Effector memory CD4-positive, alpha-beta T cell (primary cell): ENCODE measurements around the gene FBLN1.
"Not testable (repeated sequence)": the region's sequence is repeated elsewhere in the genome, so short reads cannot be mapped to it uniquely, and the experiment has no call there.

Experiments used
- DNase-seq, 3 donors: peaks; one replicate each; pipeline ENCODE4 v3.0.0-alpha.2; 2020
- H3K27ac ChIP-seq: 2 replicates; pipeline ENCODE4 v1.7.0; 2013; ENCODE audit warnings: mild to moderate bottlenecking, low read length, moderate library complexity; ENCODE audit not compliant: insufficient read depth, poor library complexity, severe bottlenecking
- H3K27me3 ChIP-seq: replicated peaks from 2 replicates; pipeline ENCODE4 v1.7.0; 2013; ENCODE audit warnings: mild to moderate bottlenecking, low read length; ENCODE audit not compliant: insufficient read depth, control insufficient read depth, poor library complexity, severe bottlenecking
- H3K36me3 ChIP-seq: 2 replicates; pipeline ENCODE4 v1.7.0; 2013; ENCODE audit warnings: mild to moderate bottlenecking, low read length, moderate library complexity; ENCODE audit not compliant: control insufficient read depth, insufficient read depth
- H3K4me1 ChIP-seq: 2 replicates; pipeline ENCODE4 v1.7.0; 2013; ENCODE audit warnings: low read length, mild to moderate bottlenecking; ENCODE audit not compliant: control insufficient read depth, insufficient read depth, poor library complexity, severe bottlenecking
- H3K4me3 ChIP-seq: 2 replicates; pipeline ENCODE4 v1.7.0; 2013; ENCODE audit warnings: low read length, low read depth, mild to moderate bottlenecking; ENCODE audit not compliant: insufficient read depth, poor library complexity, severe bottlenecking
- H3K9me3 ChIP-seq: 2 replicates; pipeline ENCODE4 v1.7.0; 2013; ENCODE audit warnings: mild to moderate bottlenecking, low read length, moderate library complexity; ENCODE audit not compliant: control insufficient read depth

The FBLN1 gene

GRCh38 chr22:45533703-45534102, 31.0 kb downstream of the FBLN1 start:
- no peaks in the 10 kb centered on the region for H3K27me3 ChIP-seq
- no peak overlapping the region for H3K4me3 ChIP-seq
- H3K27ac ChIP-seq = no peak overlapping the region
- no peak for DNase-seq
- no peaks in the 10 kb centered on the region for H3K4me1 ChIP-seq
- no peaks in the 10 kb centered on the region for H3K36me3 ChIP-seq
- no peaks in the 10 kb centered on the region for H3K9me3 ChIP-seq

- Histone ChIP-seq H3K27me3 (no peaks in the 10 kb centered on the region), H3K36me3 (no peaks in the 10 kb centered on the region), H3K9me3 (no peaks in the 10 kb centered on the region), H3K4me1 (no peaks in the 10 kb centered on the region), H3K4me3 (no peak overlapping the region), H3K27ac (no peak overlapping the region)
- no peak for DNase-seq
Measured at GRCh38 chr22:45534339-45535192, 31.9 kb downstream of the FBLN1 start.

- no peak for DNase-seq
- Histone ChIP-seq H3K27ac (no peak overlapping the region), H3K9me3 (no peaks in the 10 kb centered on the region), H3K4me3 (no peak overlapping the region), H3K27me3 (no peaks in the 10 kb centered on the region), H3K4me1 (no peaks in the 10 kb centered on the region), H3K36me3 (no peaks in the 10 kb centered on the region)
Measured at GRCh38 chr22:45535290-45535689, 32.6 kb downstream of the FBLN1 start.

- H3K4me3 ChIP-seq, H3K4me1 ChIP-seq, H3K27ac ChIP-seq, H3K9me3 ChIP-seq, H3K36me3 ChIP-seq, H3K27me3 ChIP-seq, DNase-seq: not testable (repeated sequence)
Measured at GRCh38 chr22:45535835-45536234, 33.2 kb downstream of the FBLN1 start.

- Histone ChIP-seq H3K9me3 (no peaks in the 10 kb centered on the region), H3K27me3 (no peaks in the 10 kb centered on the region), H3K27ac (no peak overlapping the region), H3K4me1 (no peaks in the 10 kb centered on the region), H3K36me3 (no peaks in the 10 kb centered on the region), H3K4me3 (no peak overlapping the region)
- no peak for DNase-seq
Measured at GRCh38 chr22:45537734-45538181, 35.1 kb downstream of the FBLN1 start.

- Histone ChIP-seq H3K27me3 (no peaks in the 10 kb centered on the region), H3K9me3 (no peaks in the 10 kb centered on the region), H3K4me1 (no peaks in the 10 kb centered on the region), H3K27ac (no peak overlapping the region), H3K36me3 (no peaks in the 10 kb centered on the region), H3K4me3 (no peak overlapping the region)
- DNase-seq = no peak
Measured at GRCh38 chr22:45538281-45538680, 35.6 kb downstream of the FBLN1 start.

GRCh38 chr22:45540122-45540521, 37.4 kb downstream of the FBLN1 start:
- Histone ChIP-seq H3K27me3 (no peaks in the 10 kb centered on the region), H3K27ac (no peak overlapping the region), H3K4me1 (no peaks in the 10 kb centered on the region), H3K36me3 (no peaks in the 10 kb centered on the region), H3K4me3 (no peak overlapping the region), H3K9me3 (no peaks in the 10 kb centered on the region)
- no peak for DNase-seq

GRCh38 chr22:45541382-45541979, 38.8 kb downstream of the FBLN1 start:
- no peaks in the 10 kb centered on the region for H3K4me1 ChIP-seq
- H3K36me3 ChIP-seq = no peaks in the 10 kb centered on the region
- H3K9me3 ChIP-seq = no peaks in the 10 kb centered on the region
- H3K27me3 ChIP-seq = no peaks in the 10 kb centered on the region
- H3K27ac ChIP-seq = no peak overlapping the region
- no peak overlapping the region for H3K4me3 ChIP-seq
- DNase-seq = no peak

GRCh38 chr22:45542001-45542520, 39.4 kb downstream of the FBLN1 start:
- H3K4me1 ChIP-seq = no peaks in the 10 kb centered on the region
- no peaks in the 10 kb centered on the region for H3K36me3 ChIP-seq
- no peak overlapping the region for H3K27ac ChIP-seq

GRCh38 chr22:45542736-45543135, 40.1 kb downstream of the FBLN1 start:
- DNase-seq, H3K27me3 ChIP-seq, H3K9me3 ChIP-seq, H3K4me3 ChIP-seq, H3K4me1 ChIP-seq, H3K36me3 ChIP-seq, H3K27ac ChIP-seq: not testable (repeated sequence)

More at GRCh38 chr22:45542001-45542520, 39.4 kb downstream of the FBLN1 start:
- H3K9me3 ChIP-seq = no peaks in the 10 kb centered on the region
- DNase-seq = no peak
- H3K4me3 ChIP-seq = no peak overlapping the region
- H3K27me3 ChIP-seq = no peaks in the 10 kb centered on the region
